Keratinocyte (primary cell): ENCODE measurements around the gene POMT1. TPM values are rescaled to one million over a fixed set of nuclear protein-coding genes. Genes with fewer than 3 reads are reported as not detected.

ENCODE experiments used
- DNase-seq: peaks from one replicate; pipeline ENCODE4 v3.0.0-alpha.2; 2011; ENCODE audit warnings: low read depth, missing footprints, low spot score
- FAIRE-seq: peaks from 2 replicates; lab custom pipeline; 2011; peaks lifted over from hg19 to GRCh38; lab: Jason Lieb, UNC
- H2AFZ ChIP-seq: 2 replicates; pipeline ENCODE4 v1.6.0; 2012; ENCODE audit warnings: low read length, control low read depth, inconsistent platforms; ENCODE audit not compliant: control insufficient read depth
- H3K27ac ChIP-seq: 2 replicates; pipeline ENCODE4 v1.5.1; 2011; ENCODE audit warnings: low read length; ENCODE audit not compliant: control insufficient read depth, insufficient read depth
- H3K27me3 ChIP-seq: 3 replicates; pipeline ENCODE4 v1.6.0; 2011; ENCODE audit warnings: low read length; ENCODE audit not compliant: control insufficient read depth, insufficient read depth; ENCODE audit errors: extremely low read depth
- H3K36me3 ChIP-seq, 2 experiments: 2 replicates in 1 of 2; 3 replicates in 1 of 2; pipeline ENCODE4 v1.5.1; 2011; ENCODE audit warnings: low read length in 2 of 2, mild to moderate bottlenecking in 1 of 2; ENCODE audit not compliant: control insufficient read depth in 2 of 2, insufficient read depth in 2 of 2; ENCODE audit errors: extremely low read depth in 1 of 2
- H3K4me1 ChIP-seq: 3 replicates; pipeline ENCODE4 v1.5.1; 2011; ENCODE audit warnings: low read length; ENCODE audit not compliant: control insufficient read depth, insufficient read depth; ENCODE audit errors: extremely low read depth
- H3K4me2 ChIP-seq: 3 replicates; pipeline ENCODE4 v1.6.0; 2011; ENCODE audit warnings: low read depth, low read length; ENCODE audit not compliant: control insufficient read depth, insufficient read depth; ENCODE audit errors: extremely low read depth
- H3K4me3 ChIP-seq, 3 experiments: fragments of 200-600 bp in 1 of 3; sonication (generic) in 1 of 3; 2 replicates in 2 of 3; 3 replicates in 1 of 3; pipeline ENCODE4 v1.5.1; 2011 to 2016; ENCODE audit warnings: low read length in 3 of 3, mild to moderate bottlenecking in 3 of 3, control low read depth in 2 of 3, inconsistent platforms in 1 of 3, low read depth in 1 of 3, mixed read lengths in 1 of 3, mixed run types in 1 of 3, moderate library complexity in 1 of 3; ENCODE audit not compliant: control insufficient read depth in 2 of 3, insufficient read depth in 2 of 3; ENCODE audit errors: extremely low read depth in 1 of 3
- H3K79me2 ChIP-seq: 2 replicates; pipeline ENCODE4 v1.6.0; 2012; ENCODE audit warnings: low read length; ENCODE audit not compliant: control insufficient read depth, insufficient read depth
- H3K9ac ChIP-seq: 3 replicates; pipeline ENCODE4 v1.6.0; 2011; ENCODE audit warnings: low read length; ENCODE audit not compliant: control insufficient read depth, insufficient read depth; ENCODE audit errors: extremely low read depth
- H3K9me1 ChIP-seq: 3 replicates; pipeline ENCODE4 v1.6.0; 2011; ENCODE audit warnings: low read length; ENCODE audit not compliant: control insufficient read depth, insufficient read depth; ENCODE audit errors: extremely low read depth
- H3K9me3 ChIP-seq: 2 replicates; pipeline ENCODE4 v1.5.1; 2012; ENCODE audit warnings: low read depth, low read length; ENCODE audit not compliant: control insufficient read depth
- H4K20me1 ChIP-seq: 3 replicates; pipeline ENCODE4 v1.6.0; 2011; ENCODE audit warnings: low read length; ENCODE audit not compliant: control insufficient read depth, insufficient read depth; ENCODE audit errors: extremely low read depth
- CTCF ChIP-seq, 3 experiments: IDR thresholded peaks in 1 of 3; conservative IDR thresholded peaks in 1 of 3; optimal IDR thresholded peaks in 1 of 3; 2 replicates in 2 of 3; 3 replicates in 1 of 3; pipeline versions ENCODE3 to v1.5.1; 2011; ENCODE audit warnings: low read length in 3 of 3, mild to moderate bottlenecking in 3 of 3, moderate library complexity in 2 of 3, control low read depth in 1 of 3, inconsistent platforms in 1 of 3; ENCODE audit not compliant: insufficient read depth in 2 of 3; ENCODE audit errors: extremely low read depth in 1 of 3
- EZH2 ChIP-seq: IDR thresholded peaks from one replicate; pipeline ENCODE4 v1.6.1; 2012; ENCODE audit warnings: inconsistent platforms, mild to moderate bottlenecking, low read length, moderate library complexity
- dilution Hi-C: fragments of 300-500 bp; cut with MboI; formaldehyde crosslinking; loops from one replicate; pipeline ENCODE4 v1.7.0; 2020; ENCODE audit warnings: low sequenced_read_pairs; ENCODE audit not compliant: extremely low pct_ligation_motif_present
- polyA plus RNA-seq, 5 experiments: library from polyadenylated mRNA; depleted of rRNA in 3 of 5; stranded (reverse) in 3 of 5; stranded (forward) in 1 of 5; unstranded in 1 of 5; fragments of >200 nt; gene quantifications; 1 replicate in 1 of 5; 2 replicates in 3 of 5; 3 replicates in 1 of 5; pipeline versions ENCODE4 v1.2.1 to v1.2.3, GENCODE V29; 2011 to 2012; ENCODE audit warnings: missing spikeins in 2 of 5, low read depth in 1 of 5, low replicate concordance in 1 of 5

Gene POMT1
- polyA plus RNA-seq, 1 donor (not counting 4 experiments of a cell fraction or from before 2014, with no cell fraction given), result 10.3 TPM

DNA sequence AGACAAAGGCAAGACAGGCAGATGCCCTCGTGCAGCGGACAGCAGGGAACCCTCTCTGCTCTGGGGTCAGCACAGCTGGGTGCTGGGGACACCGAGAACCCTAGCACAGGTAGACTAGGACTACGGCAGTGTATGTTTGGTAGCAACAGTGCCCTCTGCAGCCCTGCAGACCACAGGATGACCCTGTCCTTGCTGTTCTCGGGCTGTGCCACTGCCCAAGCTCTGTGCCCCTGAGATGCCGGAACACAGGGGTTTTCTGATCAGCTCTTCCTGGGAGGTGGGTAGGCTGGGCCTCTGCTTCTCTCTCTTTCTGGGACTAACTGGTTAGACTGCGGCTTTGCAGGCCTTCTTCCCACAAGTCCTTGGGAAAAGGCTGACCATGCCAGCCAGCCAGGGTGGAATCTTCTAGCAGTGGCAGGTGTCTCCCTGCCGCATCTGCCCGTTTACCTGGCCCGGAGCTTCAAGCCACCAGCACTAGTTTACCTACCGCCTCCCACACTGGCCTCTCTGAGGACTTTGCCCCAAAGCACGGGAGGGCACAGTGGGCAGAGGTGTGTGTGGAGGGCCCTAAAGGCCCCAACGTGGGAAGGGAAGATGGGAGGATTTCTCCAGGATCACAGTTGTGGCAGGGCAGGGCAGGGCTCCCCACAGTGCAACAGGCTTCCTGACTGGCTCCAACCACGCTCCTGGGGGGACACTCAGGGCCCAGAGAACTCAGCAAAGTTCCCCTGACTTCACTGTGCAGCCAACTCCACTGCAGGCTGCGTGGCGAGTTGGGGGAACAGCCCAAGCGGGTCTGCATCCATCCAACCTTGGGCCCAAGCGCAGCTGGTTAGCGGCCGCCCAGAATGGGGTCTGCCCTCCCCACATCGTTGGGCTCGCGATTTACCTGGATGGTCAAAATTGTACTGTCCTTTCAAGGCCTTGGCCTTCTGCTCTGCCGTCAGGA is 27.2 kb downstream of the POMT1 start:
- Histone ChIP-seq H4K20me1 (no peaks in the 10 kb centered on the region), H3K27me3 (no peaks in the 10 kb centered on the region), H3K27ac (peak overlapping the region; percentile 40), H3K4me3 (peak overlapping the region; percentile 79 to 86 (median 84)), H3K9me3 (no peaks in the 10 kb centered on the region), H3K9ac (peak overlapping the region; percentile 77), H2AFZ (peak overlapping the region; percentile 33), H3K9me1 (no peaks in the 10 kb centered on the region), H3K4me2 (peak overlapping the region; percentile 95), H3K36me3 (peaks cover 8 to 19% of the 10 kb centered on the region in 2 experiments), H3K79me2 (peaks cover 8% of the 10 kb centered on the region), H3K4me1 (peaks cover 11% of the 10 kb centered on the region)
- dilution Hi-C loops, result no loop called here
- DNase-seq (no peak), FAIRE-seq (no peak)
- TF ChIP-seq EZH2 (no peak), CTCF (optimal IDR thresholded peaks at IDR 0.05 in 1 of 3, IDR thresholded peaks at IDR 0.05 in 1 of 3, conservative IDR thresholded peaks at IDR 0.05 in 1 of 3; ENCODE audit: extremely low read depth in 1 of 3, insufficient read depth in 2 of 3, low read length in 3 of 3) (peak in 1 of 3 experiments; percentile 18)

- Histone ChIP-seq H3K4me3 (peak overlapping the region; percentile 79 to 86 (median 84)), H3K27ac (peak overlapping the region; percentile 40), H3K9me3 (no peaks in the 10 kb centered on the region), H4K20me1 (no peaks in the 10 kb centered on the region), H3K36me3 (peaks cover 8 to 15% of the 10 kb centered on the region in 2 experiments), H3K9me1 (no peaks in the 10 kb centered on the region), H3K4me1 (peaks cover 11% of the 10 kb centered on the region), H3K27me3 (no peaks in the 10 kb centered on the region), H3K9ac (peak overlapping the region; percentile 77), H3K79me2 (peaks cover 8% of the 10 kb centered on the region), H2AFZ (peak overlapping the region; percentile 33), H3K4me2 (peak overlapping the region; percentile 95)
- dilution Hi-C loops, result no loop called here
- DNase-seq (no peak), FAIRE-seq (no peak)
- TF ChIP-seq CTCF (optimal IDR thresholded peaks at IDR 0.05 in 1 of 3, IDR thresholded peaks at IDR 0.05 in 1 of 3, conservative IDR thresholded peaks at IDR 0.05 in 1 of 3; ENCODE audit: extremely low read depth in 1 of 3, insufficient read depth in 2 of 3, low read length in 3 of 3), result peak in 1 of 3 experiments; percentile 15
- TF ChIP-seq EZH2, result no peak
Observed at GRCh38 chr9:131530546-131530919, 27.8 kb downstream of the POMT1 start.
